WTC11 (cell line): ENCODE results near the gene NQO2.

Experiments
- CTCF ChIP-seq: fragments of 200-600 bp; IDR thresholded peaks from 2 replicates; pipeline ENCODE4 v1.8.0; 2022; ENCODE audit warnings: antibody characterized with exemption
- USF2 ChIP-seq: sonication (generic); formaldehyde crosslinking; IDR thresholded peaks from 2 replicates; pipeline ENCODE4 v1.8.1; 2023; ENCODE audit warnings: mild to moderate bottlenecking, missing genetic modification reagents, moderate library complexity
- TF ChIP-seq, protein P1 (sequence below): sonication (generic); formaldehyde crosslinking; IDR thresholded peaks from 2 replicates; pipeline ENCODE4 v1.8.0; 2022; ENCODE audit warnings: mild to moderate bottlenecking, missing genetic modification reagents
- TF ChIP-seq, protein P2 (sequence below): sonication (generic); formaldehyde crosslinking; conservative IDR thresholded peaks from 2 replicates; pipeline ENCODE4 v1.8.1; 2023; ENCODE audit warnings: mild to moderate bottlenecking, low read depth, missing genetic modification reagents, moderate library complexity

DNA sequence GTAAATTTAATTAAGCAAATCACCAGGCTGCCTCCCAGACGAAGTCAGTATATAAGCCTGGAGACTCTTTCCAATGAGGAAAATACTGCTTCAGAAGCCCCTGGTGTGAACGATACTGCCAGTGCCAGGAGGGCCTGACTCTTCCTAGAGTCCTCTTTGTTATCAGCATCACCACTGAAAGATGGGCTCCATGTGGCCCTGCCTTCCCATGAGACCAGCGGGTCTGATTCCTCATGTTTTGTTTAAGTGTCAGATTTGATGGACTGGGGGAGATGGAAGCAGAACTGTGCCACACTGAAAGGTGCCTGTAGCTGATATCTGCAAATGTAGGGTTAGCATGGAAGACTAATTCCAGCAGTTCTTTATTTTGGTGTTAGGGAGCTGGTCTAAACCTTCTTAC lies 7.9 kb downstream of the NQO2 start:
- TF ChIP-seq, protein P1, sequence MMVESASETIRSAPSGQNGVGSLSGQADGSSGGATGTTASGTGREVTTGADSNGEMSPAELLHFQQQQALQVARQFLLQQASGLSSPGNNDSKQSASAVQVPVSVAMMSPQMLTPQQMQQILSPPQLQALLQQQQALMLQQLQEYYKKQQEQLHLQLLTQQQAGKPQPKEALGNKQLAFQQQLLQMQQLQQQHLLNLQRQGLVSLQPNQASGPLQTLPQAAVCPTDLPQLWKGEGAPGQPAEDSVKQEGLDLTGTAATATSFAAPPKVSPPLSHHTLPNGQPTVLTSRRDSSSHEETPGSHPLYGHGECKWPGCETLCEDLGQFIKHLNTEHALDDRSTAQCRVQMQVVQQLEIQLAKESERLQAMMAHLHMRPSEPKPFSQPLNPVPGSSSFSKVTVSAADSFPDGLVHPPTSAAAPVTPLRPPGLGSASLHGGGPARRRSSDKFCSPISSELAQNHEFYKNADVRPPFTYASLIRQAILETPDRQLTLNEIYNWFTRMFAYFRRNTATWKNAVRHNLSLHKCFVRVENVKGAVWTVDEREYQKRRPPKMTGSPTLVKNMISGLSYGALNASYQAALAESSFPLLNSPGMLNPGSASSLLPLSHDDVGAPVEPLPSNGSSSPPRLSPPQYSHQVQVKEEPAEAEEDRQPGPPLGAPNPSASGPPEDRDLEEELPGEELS (CRISPR knock-in tag): no peak
- TF ChIP-seq CTCF: no peak
- no peak for TF ChIP-seq USF2 (CRISPR knock-in tag)
- TF ChIP-seq, protein P2, sequence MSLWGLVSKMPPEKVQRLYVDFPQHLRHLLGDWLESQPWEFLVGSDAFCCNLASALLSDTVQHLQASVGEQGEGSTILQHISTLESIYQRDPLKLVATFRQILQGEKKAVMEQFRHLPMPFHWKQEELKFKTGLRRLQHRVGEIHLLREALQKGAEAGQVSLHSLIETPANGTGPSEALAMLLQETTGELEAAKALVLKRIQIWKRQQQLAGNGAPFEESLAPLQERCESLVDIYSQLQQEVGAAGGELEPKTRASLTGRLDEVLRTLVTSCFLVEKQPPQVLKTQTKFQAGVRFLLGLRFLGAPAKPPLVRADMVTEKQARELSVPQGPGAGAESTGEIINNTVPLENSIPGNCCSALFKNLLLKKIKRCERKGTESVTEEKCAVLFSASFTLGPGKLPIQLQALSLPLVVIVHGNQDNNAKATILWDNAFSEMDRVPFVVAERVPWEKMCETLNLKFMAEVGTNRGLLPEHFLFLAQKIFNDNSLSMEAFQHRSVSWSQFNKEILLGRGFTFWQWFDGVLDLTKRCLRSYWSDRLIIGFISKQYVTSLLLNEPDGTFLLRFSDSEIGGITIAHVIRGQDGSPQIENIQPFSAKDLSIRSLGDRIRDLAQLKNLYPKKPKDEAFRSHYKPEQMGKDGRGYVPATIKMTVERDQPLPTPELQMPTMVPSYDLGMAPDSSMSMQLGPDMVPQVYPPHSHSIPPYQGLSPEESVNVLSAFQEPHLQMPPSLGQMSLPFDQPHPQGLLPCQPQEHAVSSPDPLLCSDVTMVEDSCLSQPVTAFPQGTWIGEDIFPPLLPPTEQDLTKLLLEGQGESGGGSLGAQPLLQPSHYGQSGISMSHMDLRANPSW (CRISPR knock-in tag): no peak
